ENCODE results near the gene YWHAB. TPM values are rescaled to one million over a fixed set of nuclear protein-coding genes. Genes with fewer than 3 reads are reported as not detected.

Gene YWHAB
- total and polyA plus RNA-seq, 2 of the 4 experiments (the other 2 are of a cell fraction), result 78.0 to 102 TPM

DNA sequence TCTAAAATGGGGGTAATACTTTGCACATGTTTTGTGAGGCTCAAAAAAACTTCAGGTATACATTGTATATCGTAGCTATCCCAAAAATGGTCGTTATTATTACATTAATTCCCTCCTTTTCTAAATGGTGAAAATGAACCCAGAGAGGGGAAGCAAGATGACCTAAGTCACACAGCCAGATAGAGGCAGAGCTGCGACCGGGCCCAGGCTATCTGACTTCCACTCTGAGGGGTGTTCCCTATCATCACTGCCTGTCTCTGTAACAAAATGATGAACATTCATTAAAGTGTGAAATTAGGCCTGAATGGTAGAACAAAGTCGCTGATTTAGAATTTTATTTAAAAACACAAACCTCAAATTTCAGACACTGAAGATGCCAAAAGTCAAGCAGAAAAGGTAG is 46.0 kb upstream of the YWHAB start:
- Histone ChIP-seq H3K9me1 (ENCODE audit: insufficient read depth, low read length) (no peaks in the 10 kb centered on the region), H2AFZ (replicated peaks; ENCODE audit: low read length, poor library complexity) (no peak overlapping the region), H4K20me1 (ENCODE audit: insufficient read depth, low read length) (no peaks in the 10 kb centered on the region), H2BK20ac (ENCODE audit: low read depth, low read length) (no peak overlapping the region), H3K4me3 (ENCODE audit: insufficient read depth, low read depth, low read length) (no peak overlapping the region), H4K5ac (ENCODE audit: low read depth, low read length) (no peak overlapping the region), H4K91ac (ENCODE audit: insufficient read depth, low read depth, low read length) (no peak overlapping the region), H3K9me3 (ENCODE audit: control insufficient read depth, insufficient read depth, low read length) (no peaks in the 10 kb centered on the region), H2BK15ac (ENCODE audit: low read depth, low read length) (no peak overlapping the region), H2BK120ac (ENCODE audit: low read depth, low read length) (no peak overlapping the region), H3K56ac (ENCODE audit: extremely low read depth, insufficient read depth, low read length) (no peak overlapping the region), H3K18ac (ENCODE audit: low read depth, low read length) (no peak overlapping the region), H3K79me1 (ENCODE audit: low read depth in 1 of 2, low read length in 2 of 2) (no peaks in the 10 kb centered on the region), H3K14ac (replicated peaks; ENCODE audit: low read depth, low read length) (no peak overlapping the region), H3K27ac (ENCODE audit: insufficient read depth, low read length) (no peak overlapping the region), H2BK5ac (ENCODE audit: low read depth, low read length, poor library complexity, severe bottlenecking) (no peak overlapping the region), H3K27me3 (ENCODE audit: control insufficient read depth, insufficient read depth, low read length) (peaks cover 24% of the 10 kb centered on the region), H2AK5ac (ENCODE audit: low read depth, low read length) (no peak overlapping the region), H3K4me2 (ENCODE audit: low read depth, low read length) (no peak overlapping the region), H3K4ac (ENCODE audit: low read depth, low read length) (no peak overlapping the region), H3K4me1 (ENCODE audit: control insufficient read depth, insufficient read depth, low read length) (no peaks in the 10 kb centered on the region), H3K23ac (ENCODE audit: low read depth, low read length) (no peak overlapping the region), H3K36me3 (ENCODE audit: control insufficient read depth, insufficient read depth, low read length) (no peaks in the 10 kb centered on the region), H2AK9ac (replicated peaks; ENCODE audit: low read depth, low read length, poor library complexity) (no peak overlapping the region), H3K9ac (ENCODE audit: low read depth, low read length) (no peak overlapping the region), H4K8ac (ENCODE audit: low read depth in 2 of 2, low read length in 2 of 2) (no peak overlapping the region)
- DNase-seq (no peak), ATAC-seq (ENCODE audit: low read depth) (no peak)
- dilution Hi-C loops (cut with HindIII; ENCODE audit: low sequenced_read_pairs, unreplicated experiment), result no loop called here
- in situ Hi-C loops (cut with MboI; ENCODE audit: low sequenced_read_pairs), result no loop called here
- POLR2A ChIA-PET (ENCODE audit: unreplicated experiment), result no interaction called here
- CTCF ChIA-PET, result no interaction called here
- intact Hi-C loops (cut with micrococcal nuclease), result no loop called here
- BruUV-seq (replicated peaks), result no TSS peak
- no CpG with 5 or more reads among the region's 5 CpGs for whole genome bisulfite sequencing, 2 experiments (ENCODE audit: extremely low coverage in 2 of 2, insufficient read length in 1 of 2)
- TF ChIP-seq, protein P1, sequence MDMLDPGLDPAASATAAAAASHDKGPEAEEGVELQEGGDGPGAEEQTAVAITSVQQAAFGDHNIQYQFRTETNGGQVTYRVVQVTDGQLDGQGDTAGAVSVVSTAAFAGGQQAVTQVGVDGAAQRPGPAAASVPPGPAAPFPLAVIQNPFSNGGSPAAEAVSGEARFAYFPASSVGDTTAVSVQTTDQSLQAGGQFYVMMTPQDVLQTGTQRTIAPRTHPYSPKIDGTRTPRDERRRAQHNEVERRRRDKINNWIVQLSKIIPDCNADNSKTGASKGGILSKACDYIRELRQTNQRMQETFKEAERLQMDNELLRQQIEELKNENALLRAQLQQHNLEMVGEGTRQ (IDR thresholded peaks at IDR 0.05; ENCODE audit: low read depth, low read length), result no peak
- TF ChIP-seq NFE2L2 (IDR thresholded peaks at IDR 0.05; ENCODE audit: low read depth, low read length) (no peak), RCOR1 (IDR thresholded peaks at IDR 0.05; ENCODE audit: insufficient replicate concordance, low read length) (no peak), RFX5 (IDR thresholded peaks at IDR 0.05; ENCODE audit: low read depth, low read length) (no peak), POLR2A (IDR thresholded peaks at IDR 0.05; ENCODE audit: low read depth, low read length) (no peak), BHLHE40 (IDR thresholded peaks at IDR 0.05; ENCODE audit: low read depth, low read length) (no peak), CHD1 (IDR thresholded peaks at IDR 0.05; ENCODE audit: low read depth, low read length) (no peak), MAZ (IDR thresholded peaks at IDR 0.05; ENCODE audit: borderline replicate concordance, low read depth, low read length) (no peak), SMC3 (IDR thresholded peaks at IDR 0.05; ENCODE audit: low read depth, low read length) (no peak), CEBPB (IDR thresholded peaks at IDR 0.05; ENCODE audit: low read depth, low read length) (no peak)

All from IMR-90 (cell line).